ENCODE results near the gene AKR1B1.
"Not testable (repeated sequence)": the region's sequence is repeated elsewhere in the genome, so short reads cannot be mapped to it uniquely, and the experiment has no call there.

GRCh38 chr7:134487721-134488120, 28.8 kb upstream of the AKR1B1 start:
- TF ChIP-seq CTCF, POLR2A (IDR thresholded peaks at IDR 0.05): not testable (repeated sequence)

Measured in body of pancreas (tissue), 4 donors.